Transverse colon (tissue), 3 donors: Measurements from ENCODE around the gene KLK13.

Source experiments
- CTCF ChIP-seq, 5 experiments: fragments of 200-600 bp in 3 of 5; fragments of 450-650 bp in 2 of 5; sonication (generic) in 3 of 5; IDR thresholded peaks; 1 replicate in 2 of 5; 2 replicates in 3 of 5; pipeline ENCODE4 v1.5.1; 2016 to 2017; ENCODE audit warnings: antibody characterized with exemption in 5 of 5, inconsistent platforms in 3 of 5, mild to moderate bottlenecking in 2 of 5, moderate library complexity in 1 of 5
- POLR2A ChIP-seq: fragments of 450-650 bp; IDR thresholded peaks from one replicate; pipeline ENCODE4 v1.6.1; 2016; ENCODE audit warnings: antibody characterized with exemption, mild to moderate bottlenecking, moderate library complexity

GRCh38 chr19:51040151-51040550 is 24.7 kb downstream of the KLK13 start:
- TF ChIP-seq CTCF (IDR thresholded peaks at IDR 0.05) (no peak), POLR2A (no peak)
